ENCODE data around the gene DSC2.

The DSC2 gene

DNA sequence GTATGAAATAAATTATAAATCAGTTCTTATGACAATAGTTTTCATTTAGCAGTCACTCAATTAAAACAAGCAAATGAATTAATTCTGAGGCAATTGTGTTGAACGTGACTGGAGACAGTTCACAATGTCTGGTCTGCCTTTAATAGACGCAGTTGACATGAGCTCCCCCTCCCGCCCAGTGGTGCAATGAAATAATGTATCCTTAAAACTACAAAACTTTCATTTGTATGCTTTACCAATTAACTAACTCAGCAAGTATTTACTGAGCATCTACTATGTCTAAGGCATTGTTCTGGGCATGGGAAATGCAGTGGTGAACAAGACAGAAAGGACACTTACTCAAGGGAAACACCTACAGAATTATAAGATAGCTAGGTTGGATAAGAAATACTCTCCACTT lies 3.5 kb upstream of the DSC2 start:
- H3K36me3 ChIP-seq (ENCODE audit: insufficient read depth, low read length): no peaks in the 10 kb centered on the region
- H3K27me3 ChIP-seq (ENCODE audit: insufficient read depth, low read length): no peaks in the 10 kb centered on the region
- no peaks in the 10 kb centered on the region for H3K9me3 ChIP-seq (ENCODE audit: low read length)
- no peak overlapping the region for H3K4me3 ChIP-seq (ENCODE audit: low read length)
- no peak overlapping the region for H2AFZ ChIP-seq (ENCODE audit: low read depth, low read length)
- H3K4me1 ChIP-seq (ENCODE audit: insufficient read depth, low read length): no peaks in the 10 kb centered on the region

DNA sequence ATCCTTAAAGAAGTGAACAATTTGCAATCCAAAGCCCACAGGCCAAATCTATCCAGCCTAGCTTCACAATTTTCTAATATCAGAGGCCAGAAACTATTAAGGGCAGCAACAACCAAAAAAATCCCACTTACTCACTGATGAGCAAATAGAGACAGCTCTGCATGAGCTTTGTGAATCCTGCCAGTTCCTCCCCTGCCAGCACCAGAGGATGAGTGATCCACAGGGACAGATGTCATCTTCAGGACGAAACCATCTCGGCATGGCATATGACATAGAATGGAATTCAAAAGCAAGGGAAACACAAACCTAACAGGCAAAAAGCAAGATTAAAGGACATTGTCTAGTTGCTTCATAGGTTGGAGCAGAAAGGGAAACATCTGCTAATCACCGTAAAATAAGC lies 2.2 kb upstream of the DSC2 start:
- Histone ChIP-seq H3K27me3 (ENCODE audit: insufficient read depth, low read length) (no peaks in the 10 kb centered on the region), H3K4me3 (ENCODE audit: low read length) (no peak overlapping the region), H3K36me3 (ENCODE audit: insufficient read depth, low read length) (no peaks in the 10 kb centered on the region), H2AFZ (ENCODE audit: low read depth, low read length) (no peak overlapping the region), H3K4me1 (ENCODE audit: insufficient read depth, low read length) (peaks cover 2% of the 10 kb centered on the region), H3K9me3 (ENCODE audit: low read length) (no peaks in the 10 kb centered on the region)

DNA sequence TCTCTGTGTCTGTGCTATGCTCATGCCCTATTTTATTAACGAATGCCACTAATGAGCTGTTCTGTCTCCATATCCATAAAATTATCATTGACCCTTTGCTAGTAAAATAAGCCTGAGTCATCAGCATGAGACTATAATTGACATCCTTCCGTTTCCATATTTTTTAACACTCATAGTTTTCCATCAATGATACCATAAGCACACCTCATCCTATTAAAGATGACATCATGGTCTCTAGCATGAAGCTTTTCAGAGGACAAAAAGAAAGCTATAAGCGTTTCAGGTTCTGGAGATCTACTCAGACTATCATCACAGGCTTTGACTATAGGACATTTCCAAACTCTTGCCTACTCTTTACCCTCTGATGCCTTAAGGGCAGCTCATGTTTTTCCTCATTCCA lies 1.2 kb upstream of the DSC2 start:
- no peak overlapping the region for H3K4me3 ChIP-seq (ENCODE audit: low read length)

DNA sequence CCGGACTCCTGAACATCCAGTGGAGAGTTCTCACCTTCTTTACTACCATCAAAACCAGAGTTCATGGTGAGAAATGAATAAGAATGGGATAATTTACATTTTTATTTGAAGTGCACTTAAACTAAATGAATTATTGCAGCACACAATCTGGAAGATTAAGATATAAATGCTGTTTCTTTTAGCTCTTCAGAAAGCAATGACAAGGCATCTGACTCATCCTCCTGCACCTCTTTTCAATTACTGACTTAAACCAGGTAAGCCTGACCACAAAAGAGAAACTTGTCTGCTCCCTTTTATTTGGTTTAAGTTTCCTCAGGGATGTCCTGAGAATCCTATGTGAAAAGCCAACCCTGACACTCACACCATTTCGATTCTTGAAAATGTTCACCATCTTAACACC lies 720 bp upstream of the DSC2 start:
- H3K27me3 ChIP-seq (ENCODE audit: insufficient read depth, low read length): no peaks in the 10 kb centered on the region
- H3K4me3 ChIP-seq (ENCODE audit: low read length): no peak overlapping the region
- no peaks in the 10 kb centered on the region for H3K36me3 ChIP-seq (ENCODE audit: insufficient read depth, low read length)
- H2AFZ ChIP-seq (ENCODE audit: low read depth, low read length): no peak overlapping the region
- no peaks in the 10 kb centered on the region for H3K9me3 ChIP-seq (ENCODE audit: low read length)
- H3K4me1 ChIP-seq (ENCODE audit: insufficient read depth, low read length): peaks cover 2% of the 10 kb centered on the region

More for the DNA sequence above, 1.2 kb upstream of the DSC2 start:
- Histone ChIP-seq H3K27me3 (ENCODE audit: insufficient read depth, low read length) (no peaks in the 10 kb centered on the region), H2AFZ (ENCODE audit: low read depth, low read length) (no peak overlapping the region), H3K36me3 (ENCODE audit: insufficient read depth, low read length) (no peaks in the 10 kb centered on the region), H3K4me1 (ENCODE audit: insufficient read depth, low read length) (peaks cover 2% of the 10 kb centered on the region), H3K9me3 (ENCODE audit: low read length) (no peaks in the 10 kb centered on the region)

DNA sequence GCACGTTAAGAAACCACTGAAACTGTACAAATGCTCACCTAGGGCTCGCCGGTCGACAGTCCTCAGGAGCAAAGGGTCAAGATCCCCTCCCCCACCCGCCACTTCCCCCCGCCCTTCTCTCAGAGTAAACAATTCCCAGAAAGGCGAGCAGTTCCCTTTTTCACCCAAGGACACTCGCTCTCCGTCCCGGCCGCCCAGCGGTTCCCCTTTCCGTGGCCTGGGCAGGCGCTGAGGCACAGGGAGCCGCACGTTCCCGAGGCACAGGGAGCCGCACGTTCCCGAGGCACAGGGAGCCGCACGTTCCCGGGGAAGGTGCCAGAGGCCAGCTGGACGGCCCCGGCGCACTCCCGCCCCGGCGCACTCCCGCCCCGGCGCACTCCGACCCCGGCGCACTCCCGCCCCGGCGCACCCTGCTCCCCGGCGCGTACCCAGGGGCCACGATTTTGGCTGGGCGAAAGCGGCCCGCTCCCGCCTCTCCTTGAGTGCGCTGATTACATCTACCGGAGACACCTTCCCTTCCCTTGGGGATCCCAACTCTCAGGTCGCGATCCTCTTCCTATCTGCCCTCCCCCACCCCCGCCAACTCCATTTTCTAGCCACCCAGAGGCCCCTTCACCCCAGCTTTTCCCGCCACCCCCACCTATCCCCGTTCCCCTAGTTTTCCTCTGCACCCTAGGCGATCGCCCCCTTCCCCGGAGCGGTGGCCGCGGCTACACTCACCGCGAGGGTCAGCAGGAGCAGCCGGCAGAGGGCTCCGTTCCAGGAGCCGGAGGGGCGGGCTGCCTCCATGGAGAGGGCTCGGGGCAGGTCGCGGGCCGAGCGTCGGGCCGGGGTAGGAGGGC lies 817 bp downstream of the DSC2 start:
- H3K9me3 ChIP-seq (ENCODE audit: low read length): no peaks in the 10 kb centered on the region
- no peaks in the 10 kb centered on the region for H3K36me3 ChIP-seq (ENCODE audit: insufficient read depth, low read length)
- H2AFZ ChIP-seq (ENCODE audit: low read depth, low read length): peak overlapping the region; percentile 99
- peak overlapping the region; percentile 64 for H3K4me3 ChIP-seq (ENCODE audit: low read length)
- H3K4me1 ChIP-seq (ENCODE audit: insufficient read depth, low read length): peaks cover 2% of the 10 kb centered on the region
- H3K27me3 ChIP-seq (ENCODE audit: insufficient read depth, low read length): no peaks in the 10 kb centered on the region

DNA sequence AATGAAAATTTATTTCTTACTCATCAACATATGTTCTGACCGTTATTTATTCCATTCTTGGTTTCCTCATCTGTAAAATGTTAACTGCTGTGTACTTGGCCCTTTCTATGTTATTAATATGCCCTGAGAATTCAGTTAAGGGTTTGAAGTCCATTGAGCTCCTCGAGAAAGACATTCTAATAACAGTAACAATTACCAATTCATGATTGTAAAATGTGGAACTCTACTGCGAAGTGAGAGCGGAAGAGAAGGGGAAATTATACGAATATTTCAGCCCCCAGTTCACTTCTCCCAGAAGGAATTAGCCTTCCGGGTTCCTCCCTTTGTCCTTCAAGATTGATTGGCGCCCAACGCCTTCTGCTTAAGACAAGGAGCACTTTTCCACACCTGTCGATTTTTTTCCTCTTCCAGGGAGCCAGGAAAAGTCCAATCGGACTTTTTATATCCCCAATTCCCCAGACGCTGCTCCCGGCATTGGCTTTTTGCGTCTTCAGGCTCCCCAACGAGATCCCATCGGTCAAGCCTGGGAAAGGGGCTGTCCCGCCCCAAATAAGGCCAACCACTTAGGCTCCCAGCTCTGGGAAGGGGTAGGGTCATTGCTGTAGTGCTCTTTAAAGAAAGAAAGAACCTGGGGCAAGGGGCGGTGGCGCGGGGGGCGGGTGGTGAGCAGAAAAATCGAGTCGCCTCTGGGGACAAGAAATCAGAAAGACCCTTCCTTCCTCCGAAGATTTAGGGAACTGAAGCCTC lies 1.6 kb downstream of the DSC2 start:
- Histone ChIP-seq H3K4me1 (ENCODE audit: insufficient read depth, low read length) (peaks cover 2% of the 10 kb centered on the region), H3K9me3 (ENCODE audit: low read length) (no peaks in the 10 kb centered on the region), H3K27me3 (ENCODE audit: insufficient read depth, low read length) (no peaks in the 10 kb centered on the region), H2AFZ (ENCODE audit: low read depth, low read length) (peak overlapping the region; percentile 99), H3K36me3 (ENCODE audit: insufficient read depth, low read length) (no peaks in the 10 kb centered on the region), H3K4me3 (ENCODE audit: low read length) (peak overlapping the region; percentile 64)

DNA sequence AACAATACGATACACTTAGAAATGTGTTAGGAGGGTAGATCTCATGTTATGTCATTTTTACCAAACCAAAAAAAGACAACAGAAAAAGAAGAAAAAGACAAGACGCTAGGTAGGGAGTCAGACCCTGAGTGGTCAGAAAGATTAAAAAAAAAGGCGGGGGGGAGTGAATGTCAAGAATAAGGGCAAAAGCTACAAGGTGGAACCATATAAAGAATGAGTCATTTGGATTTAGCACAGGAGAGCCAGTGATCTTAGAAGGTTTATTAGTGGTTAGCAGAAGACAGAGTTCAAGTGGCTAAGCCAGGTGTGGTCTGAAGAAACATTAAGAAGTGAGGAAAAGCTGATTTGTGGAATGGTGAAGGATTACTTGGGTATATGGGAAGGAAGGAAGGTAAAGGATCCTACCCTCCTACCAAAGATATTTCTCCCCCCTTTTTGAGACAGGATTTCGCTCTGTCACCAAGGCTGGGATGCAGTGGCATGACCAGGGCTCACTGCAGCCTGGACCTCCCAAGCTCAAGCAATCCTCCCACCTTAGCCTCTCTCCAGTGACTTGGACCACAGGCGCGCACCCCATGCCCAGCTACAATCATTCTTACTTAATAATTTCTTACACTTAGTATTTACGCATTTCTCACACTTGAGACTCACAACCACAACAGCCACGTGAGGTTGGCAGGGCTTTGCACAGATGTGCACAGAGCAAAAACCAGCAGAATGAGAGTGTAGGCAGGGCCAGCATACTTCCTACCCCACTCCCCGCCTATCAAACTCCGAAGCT lies 2.6 kb downstream of the DSC2 start:
- Histone ChIP-seq H3K27me3 (ENCODE audit: insufficient read depth, low read length) (no peaks in the 10 kb centered on the region), H3K9me3 (ENCODE audit: low read length) (no peaks in the 10 kb centered on the region), H3K4me1 (ENCODE audit: insufficient read depth, low read length) (peaks cover 2% of the 10 kb centered on the region), H3K36me3 (ENCODE audit: insufficient read depth, low read length) (no peaks in the 10 kb centered on the region), H3K4me3 (ENCODE audit: low read length) (no peak overlapping the region), H2AFZ (ENCODE audit: low read depth, low read length) (no peak overlapping the region)

DNA sequence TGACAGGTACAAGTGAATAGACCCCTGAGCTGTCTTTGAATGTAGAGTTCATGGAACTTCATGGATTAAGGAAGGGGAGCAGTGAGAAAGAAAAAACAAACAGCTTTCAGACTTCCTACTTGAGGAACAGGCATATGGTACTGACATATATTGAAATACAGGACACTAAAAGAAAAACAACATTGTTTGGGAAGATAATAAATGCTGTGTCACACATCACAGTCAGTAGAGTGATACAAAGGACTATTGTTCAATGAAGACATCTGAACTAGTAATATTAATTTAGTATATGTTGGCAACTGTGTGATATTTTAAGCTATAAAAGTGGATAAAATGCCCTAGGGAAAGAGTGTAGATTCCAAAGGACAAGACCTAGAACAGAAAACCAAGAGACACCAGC lies 3.3 kb downstream of the DSC2 start:
- Histone ChIP-seq H3K4me3 (ENCODE audit: low read length) (no peak overlapping the region), H3K9me3 (ENCODE audit: low read length) (no peaks in the 10 kb centered on the region), H3K27me3 (ENCODE audit: insufficient read depth, low read length) (no peaks in the 10 kb centered on the region), H2AFZ (ENCODE audit: low read depth, low read length) (no peak overlapping the region), H3K4me1 (ENCODE audit: insufficient read depth, low read length) (peaks cover 2% of the 10 kb centered on the region), H3K36me3 (ENCODE audit: insufficient read depth, low read length) (no peaks in the 10 kb centered on the region)

DNA sequence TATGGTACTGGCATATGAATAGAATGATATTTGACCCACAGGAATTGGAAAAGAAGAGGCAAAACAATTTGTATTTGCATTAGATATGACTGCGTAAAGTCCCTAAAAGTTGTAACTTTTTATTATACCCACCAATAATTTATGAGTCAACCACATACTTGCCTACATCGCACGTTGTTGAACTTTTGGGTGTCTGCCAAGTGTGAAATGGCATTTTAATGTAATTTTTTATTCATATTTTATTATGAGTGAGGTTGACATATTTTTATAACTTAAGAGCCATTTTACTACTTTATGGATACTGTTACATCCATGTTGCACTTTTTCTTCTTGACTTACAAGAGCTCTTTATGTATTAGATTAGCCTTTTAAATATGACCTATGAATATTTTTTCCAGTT lies 4.6 kb downstream of the DSC2 start:
- Histone ChIP-seq H3K4me3 (ENCODE audit: low read length) (no peak overlapping the region), H3K27me3 (ENCODE audit: insufficient read depth, low read length) (no peaks in the 10 kb centered on the region), H3K4me1 (ENCODE audit: insufficient read depth, low read length) (peaks cover 2% of the 10 kb centered on the region), H3K9me3 (ENCODE audit: low read length) (no peaks in the 10 kb centered on the region), H3K36me3 (ENCODE audit: insufficient read depth, low read length) (no peaks in the 10 kb centered on the region), H2AFZ (ENCODE audit: low read depth, low read length) (no peak overlapping the region)

DNA sequence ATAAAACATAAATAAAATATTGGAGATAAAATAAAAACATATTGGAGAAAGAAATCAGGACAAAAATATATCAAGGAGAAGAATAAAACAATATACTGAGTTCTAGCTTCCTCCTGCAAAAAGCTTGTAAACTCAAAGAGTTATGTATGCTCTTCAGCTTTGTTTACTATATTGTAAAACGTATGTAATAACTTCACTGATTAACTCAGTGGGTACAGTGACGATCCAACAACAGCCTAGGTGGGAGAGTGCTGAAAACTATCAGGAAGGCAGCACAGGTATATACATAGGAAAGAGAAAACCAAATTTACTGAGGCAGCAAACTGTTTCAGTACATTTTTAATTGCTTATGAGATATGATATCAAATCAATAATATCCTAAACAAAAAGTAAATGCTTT lies 8.3 kb downstream of the DSC2 start:
- Histone ChIP-seq H3K27me3 (ENCODE audit: insufficient read depth, low read length) (no peaks in the 10 kb centered on the region), H3K9me3 (ENCODE audit: low read length) (no peaks in the 10 kb centered on the region), H3K36me3 (ENCODE audit: insufficient read depth, low read length) (no peaks in the 10 kb centered on the region), H2AFZ (ENCODE audit: low read depth, low read length) (no peak overlapping the region), H3K4me3 (ENCODE audit: low read length) (no peak overlapping the region), H3K4me1 (ENCODE audit: insufficient read depth, low read length) (no peaks in the 10 kb centered on the region)

DNA sequence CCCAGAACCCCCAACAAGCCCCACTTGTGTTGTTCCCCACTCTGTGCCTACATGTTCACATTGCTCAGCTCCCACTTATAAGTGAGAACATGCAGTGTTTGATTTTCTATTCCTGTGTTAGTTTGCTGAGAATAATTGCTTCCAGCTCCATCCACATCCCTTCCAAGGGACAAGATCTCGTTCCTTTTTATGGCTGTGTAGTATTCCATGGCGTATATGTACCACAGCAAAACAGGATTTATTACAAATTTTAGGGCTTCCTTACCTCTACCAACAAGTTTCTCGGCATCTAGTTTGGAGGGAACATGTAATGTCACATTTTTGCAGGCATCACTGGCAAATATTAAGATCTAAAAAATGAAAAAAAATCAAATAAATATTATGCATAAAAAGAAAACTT lies 8.9 kb downstream of the DSC2 start:
- H3K36me3 ChIP-seq (ENCODE audit: insufficient read depth, low read length): no peaks in the 10 kb centered on the region
- H3K4me1 ChIP-seq (ENCODE audit: insufficient read depth, low read length): no peaks in the 10 kb centered on the region
- H2AFZ ChIP-seq (ENCODE audit: low read depth, low read length): no peak overlapping the region
- H3K27me3 ChIP-seq (ENCODE audit: insufficient read depth, low read length): no peaks in the 10 kb centered on the region
- no peak overlapping the region for H3K4me3 ChIP-seq (ENCODE audit: low read length)
- no peaks in the 10 kb centered on the region for H3K9me3 ChIP-seq (ENCODE audit: low read length)

DNA sequence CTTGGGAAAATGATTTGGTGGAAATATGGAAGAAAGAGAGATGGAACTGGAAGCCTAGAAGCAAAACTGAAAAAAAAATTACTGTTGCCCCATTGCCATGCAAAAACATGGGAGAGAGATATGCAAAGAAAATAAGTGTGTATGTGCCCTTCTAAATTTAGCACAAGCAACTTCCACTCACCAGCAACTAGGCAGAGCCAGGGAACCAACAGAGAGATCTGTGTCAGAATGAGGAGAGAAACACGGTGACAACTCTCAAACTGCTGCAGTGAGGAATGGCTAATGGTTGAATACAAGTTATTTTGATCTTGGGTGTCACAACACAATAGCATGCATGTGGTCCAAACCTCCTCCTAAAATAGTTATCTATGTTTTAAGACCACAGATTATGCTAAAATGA lies 10.9 kb downstream of the DSC2 start:
- Histone ChIP-seq H3K4me3 (ENCODE audit: low read length) (no peak overlapping the region), H3K27me3 (ENCODE audit: insufficient read depth, low read length) (no peaks in the 10 kb centered on the region), H3K4me1 (ENCODE audit: insufficient read depth, low read length) (no peaks in the 10 kb centered on the region), H2AFZ (ENCODE audit: low read depth, low read length) (no peak overlapping the region), H3K36me3 (ENCODE audit: insufficient read depth, low read length) (no peaks in the 10 kb centered on the region), H3K9me3 (ENCODE audit: low read length) (no peaks in the 10 kb centered on the region)

DNA sequence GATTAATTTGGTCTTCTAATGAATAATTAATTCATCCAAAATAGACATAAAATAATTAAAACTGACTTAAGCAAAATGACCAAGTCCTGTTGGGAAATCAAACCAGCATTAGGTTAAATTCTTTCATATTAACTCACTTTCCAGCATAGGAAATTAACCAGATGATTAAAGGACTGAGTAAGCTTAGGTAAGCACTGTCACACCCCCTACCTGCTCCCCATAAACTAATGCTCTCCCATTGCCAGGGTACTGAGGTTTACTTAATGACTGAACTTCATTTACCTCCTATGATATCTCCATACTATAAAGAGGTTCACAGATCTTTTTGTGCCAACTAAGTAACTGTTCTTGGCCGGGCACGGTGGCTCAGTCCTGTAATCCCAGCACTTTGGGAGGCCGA lies 13.7 kb downstream of the DSC2 start:
- Histone ChIP-seq H2AFZ (ENCODE audit: low read depth, low read length) (no peak overlapping the region), H3K27me3 (ENCODE audit: insufficient read depth, low read length) (no peaks in the 10 kb centered on the region), H3K36me3 (ENCODE audit: insufficient read depth, low read length) (no peaks in the 10 kb centered on the region), H3K4me1 (ENCODE audit: insufficient read depth, low read length) (no peaks in the 10 kb centered on the region), H3K9me3 (ENCODE audit: low read length) (no peaks in the 10 kb centered on the region), H3K4me3 (ENCODE audit: low read length) (no peak overlapping the region)

Measured in neuron (in vitro differentiated cells).